PC-9 (cell line): Measurements from ENCODE around the gene PTPRG. TPM values are rescaled to one million over a fixed set of nuclear protein-coding genes. Genes with fewer than 3 reads are reported as not detected.

ENCODE experiments used
- BruUV-seq: library from RNA; stranded (reverse); fragments of 400-500 nt; replicated peaks from 2 replicates; lab custom pipeline; 2021; lab: Mats Ljungman, UMichigan
- CTCF ChIA-PET: fragments of 300-600 bp; sonication (Branson Sonifier 250); formaldehyde crosslinking; loops from one replicate; lab custom pipeline; 2022; ENCODE audit warnings: antibody characterized with exemption; lab: Charles Lee
- POLR2A ChIA-PET: fragments of 300-600 bp; sonication (Branson Sonifier 250); formaldehyde crosslinking; loops from one replicate; lab custom pipeline; 2022; ENCODE audit warnings: antibody characterized with exemption; ENCODE audit not compliant: unreplicated experiment; lab: Charles Lee
- DNase-seq, 2 experiments: peaks; one replicate each; pipeline versions ENCODE4 v3.0.0 to v3.0.0-alpha.2; 2015 to 2022; ENCODE audit warnings: mixed read lengths in 1 of 2
- H2AFZ ChIP-seq: fragments of 200-600 bp; sonication (generic); 2 replicates; pipeline ENCODE4 v1.8.1; 2017; ENCODE audit warnings: antibody characterized with exemption
- H3F3A ChIP-seq: fragments of 200-600 bp; sonication (generic); 2 replicates; pipeline ENCODE4 v1.8.1; 2017; ENCODE audit warnings: antibody characterized with exemption, mild to moderate bottlenecking, low read depth; ENCODE audit not compliant: insufficient read depth
- H3K27ac ChIP-seq: fragments of 200-600 bp; sonication (generic); 2 replicates; pipeline ENCODE4 v1.6.1; 2016; ENCODE audit warnings: mixed run types
- H3K27me3 ChIP-seq: fragments of 200-600 bp; sonication (generic); 2 replicates; pipeline ENCODE4 v1.6.1; 2016; ENCODE audit warnings: low read depth, mixed run types; ENCODE audit not compliant: insufficient read depth
- H3K36me3 ChIP-seq: fragments of 200-600 bp; sonication (generic); 2 replicates; pipeline ENCODE4 v1.6.1; 2016; ENCODE audit warnings: low read depth, mixed run types
- H3K4me1 ChIP-seq: fragments of 200-600 bp; sonication (generic); replicated peaks from 2 replicates; pipeline ENCODE4 v1.6.1; 2016; ENCODE audit warnings: mixed run types; ENCODE audit not compliant: insufficient read depth
- H3K4me2 ChIP-seq: fragments of 200-600 bp; sonication (generic); 2 replicates; pipeline ENCODE4 v1.6.1; 2017; ENCODE audit warnings: mixed run types
- H3K4me3 ChIP-seq: fragments of 200-600 bp; sonication (generic); 2 replicates; pipeline ENCODE4 v1.6.1; 2016; ENCODE audit warnings: mixed run types
- H3K79me2 ChIP-seq: fragments of 200-600 bp; sonication (generic); 2 replicates; pipeline ENCODE4 v1.6.1; 2017; ENCODE audit warnings: low read depth, mixed run types
- H3K9me2 ChIP-seq: fragments of 200-600 bp; sonication (generic); 2 replicates; pipeline ENCODE4 v1.8.1; 2017; ENCODE audit warnings: mild to moderate bottlenecking; ENCODE audit not compliant: insufficient read depth
- H3K9me3 ChIP-seq: fragments of 200-600 bp; sonication (generic); 2 replicates; pipeline ENCODE4 v1.8.1; 2016; ENCODE audit warnings: low read depth; ENCODE audit not compliant: insufficient read depth
- H4K20me1 ChIP-seq: fragments of 200-600 bp; sonication (generic); 2 replicates; pipeline ENCODE4 v1.8.1; 2017; ENCODE audit not compliant: insufficient read depth
- CTCF ChIP-seq: fragments of 200-600 bp; sonication (generic); conservative IDR thresholded peaks from 2 replicates; pipeline ENCODE4 v1.6.1; 2017; ENCODE audit warnings: mixed run types, antibody characterized with exemption, mild to moderate bottlenecking, moderate library complexity
- EZH2 ChIP-seq: fragments of 200-600 bp; sonication (generic); IDR thresholded peaks from 2 replicates; pipeline ENCODE4 v1.8.0; 2017; ENCODE audit warnings: antibody characterized with exemption, low read depth
- intact Hi-C: fragments of 100-400 bp; cut with micrococcal nuclease; formaldehyde crosslinking; loops from one replicate; pipeline ENCODE4 v1.10.0; 2022; ENCODE audit not compliant: unreplicated experiment
- total RNA-seq: library from RNA; stranded (reverse); gene quantifications from 2 replicates; pipeline ENCODE4 v1.2.3, GENCODE V29; 2021

Gene PTPRG
- total RNA-seq, 1 experiment from 2014 or later, result 32.9 TPM

GRCh38 chr3:62209101-62209500, 647.7 kb downstream of the PTPRG start:
- Histone ChIP-seq H3K36me3 (no peaks in the 10 kb centered on the region), H2AFZ (no peak overlapping the region), H3K4me3 (no peak overlapping the region), H4K20me1 (no peaks in the 10 kb centered on the region), H3K79me2 (no peaks in the 10 kb centered on the region), H3K4me1 (no peaks in the 10 kb centered on the region), H3K27me3 (no peaks in the 10 kb centered on the region), H3K27ac (no peak overlapping the region), H3K9me3 (no peaks in the 10 kb centered on the region), H3K4me2 (no peak overlapping the region), H3F3A (no peaks in the 10 kb centered on the region), H3K9me2 (no peaks in the 10 kb centered on the region)
- intact Hi-C loops, result no loop called here
- TF ChIP-seq EZH2, result no peak
- TF ChIP-seq CTCF, result no peak
- DNase-seq, result no peak
- ChIA-PET POLR2A (no interaction called here), CTCF (no interaction called here)
- BruUV-seq, result no TSS peak

- ChIA-PET POLR2A (no interaction called here), CTCF (no interaction called here)
- Histone ChIP-seq H4K20me1 (no peaks in the 10 kb centered on the region), H3K9me2 (no peaks in the 10 kb centered on the region), H3K27me3 (no peaks in the 10 kb centered on the region), H3F3A (no peaks in the 10 kb centered on the region), H3K79me2 (no peaks in the 10 kb centered on the region), H2AFZ (no peak overlapping the region), H3K4me2 (no peak overlapping the region), H3K27ac (no peak overlapping the region), H3K36me3 (no peaks in the 10 kb centered on the region), H3K4me1 (no peaks in the 10 kb centered on the region), H3K9me3 (no peaks in the 10 kb centered on the region), H3K4me3 (no peak overlapping the region)
- no peak for DNase-seq
- no TSS peak for BruUV-seq
- intact Hi-C loops, result no loop called here
- TF ChIP-seq CTCF, result no peak
- no peak for TF ChIP-seq EZH2
Observed at GRCh38 chr3:62210011-62210410, 648.6 kb downstream of the PTPRG start.

GRCh38 chr3:62211675-62212429, 650.5 kb downstream of the PTPRG start:
- Histone ChIP-seq H3F3A (no peaks in the 10 kb centered on the region), H3K4me3 (no peak overlapping the region), H4K20me1 (no peaks in the 10 kb centered on the region), H3K27me3 (no peaks in the 10 kb centered on the region), H3K36me3 (no peaks in the 10 kb centered on the region), H3K4me2 (no peak overlapping the region), H3K4me1 (no peaks in the 10 kb centered on the region), H2AFZ (no peak overlapping the region), H3K9me2 (no peaks in the 10 kb centered on the region), H3K9me3 (no peaks in the 10 kb centered on the region), H3K27ac (no peak overlapping the region), H3K79me2 (no peaks in the 10 kb centered on the region)
- TF ChIP-seq EZH2, result no peak
- DNase-seq, result no peak
- no TSS peak for BruUV-seq
- intact Hi-C loops, result no loop called here
- ChIA-PET CTCF (no interaction called here), POLR2A (no interaction called here)
